Hepatocyte (in vitro differentiated cells): ENCODE results near the gene OSBPL3. TPM values are rescaled to one million over a fixed set of nuclear protein-coding genes. Genes with fewer than 3 reads are reported as not detected.

Experiments
- DNase-seq: peaks from one replicate; pipeline ENCODE4 v3.0.0-alpha.2; 2016; ENCODE audit warnings: low spot score
- H2AFZ ChIP-seq: fragments of 200-600 bp; sonication (generic); 2 replicates; pipeline ENCODE4 v1.6.0; 2016; ENCODE audit warnings: antibody characterized with exemption, mild to moderate bottlenecking
- H3K27ac ChIP-seq: fragments of 200-600 bp; sonication (generic); 2 replicates; pipeline ENCODE4 v1.5.1; 2016; ENCODE audit warnings: mild to moderate bottlenecking
- H3K27me3 ChIP-seq: fragments of 200-600 bp; sonication (generic); 2 replicates; pipeline ENCODE4 v1.6.1; 2016
- H3K36me3 ChIP-seq: fragments of 200-600 bp; sonication (generic); replicated peaks from 2 replicates; pipeline ENCODE4 v1.5.1; 2016; ENCODE audit warnings: low read depth; ENCODE audit not compliant: insufficient read depth
- H3K4me1 ChIP-seq: fragments of 200-600 bp; sonication (generic); 2 replicates; pipeline ENCODE4 v1.5.1; 2016; ENCODE audit warnings: mild to moderate bottlenecking, moderate library complexity; ENCODE audit not compliant: insufficient read depth
- H3K4me2 ChIP-seq: fragments of 200-600 bp; sonication (generic); 2 replicates; pipeline ENCODE4 v1.6.0; 2016
- H3K4me3 ChIP-seq: fragments of 200-600 bp; sonication (generic); 2 replicates; pipeline ENCODE4 v1.5.1; 2016; ENCODE audit warnings: mild to moderate bottlenecking
- H3K79me2 ChIP-seq: fragments of 200-600 bp; sonication (generic); 2 replicates; pipeline ENCODE4 v1.6.0; 2017; ENCODE audit warnings: mild to moderate bottlenecking
- H3K9me2 ChIP-seq: fragments of 200-600 bp; sonication (generic); replicated peaks from 2 replicates; pipeline ENCODE4 v1.6.0; 2017; ENCODE audit warnings: mild to moderate bottlenecking; ENCODE audit not compliant: insufficient read depth
- H3K9me3 ChIP-seq: fragments of 200-600 bp; sonication (generic); 2 replicates; pipeline ENCODE4 v1.5.1; 2016; ENCODE audit warnings: low read depth, mild to moderate bottlenecking
- H4K20me1 ChIP-seq: fragments of 200-600 bp; sonication (generic); 2 replicates; pipeline ENCODE4 v1.6.0; 2016; ENCODE audit warnings: mild to moderate bottlenecking; ENCODE audit not compliant: insufficient read depth, poor library complexity, severe bottlenecking
- EZH2 ChIP-seq: fragments of 200-600 bp; sonication (generic); IDR thresholded peaks from 2 replicates; pipeline ENCODE4 v1.6.1; 2016; ENCODE audit warnings: antibody characterized with exemption, mild to moderate bottlenecking, borderline replicate concordance
- EZH2phosphoT487 ChIP-seq: fragments of 200-600 bp; sonication (generic); IDR thresholded peaks from one replicate; pipeline ENCODE4 v1.6.1; 2018; ENCODE audit warnings: antibody characterized with exemption, mild to moderate bottlenecking, low read depth, moderate library complexity; ENCODE audit not compliant: unreplicated experiment, severe bottlenecking
- WGBS: methylation state at CpG from one replicate; pipeline ENCODE4 v1.1.6; 2016; ENCODE audit warnings: low lambda C conversion rate; ENCODE audit errors: missing lambda C conversion rate; 5-methylcytosine and 5-hydroxymethylcytosine counted together
- polyA plus RNA-seq: library from polyadenylated mRNA; unstranded; fragments of >200 nt; fragmentation: Nextera tagmentation; extraction: Ambion mirVana; gene quantifications from 2 replicates; pipeline ENCODE4 v1.2.1, GENCODE V29; 2016
- total RNA-seq: library from RNA; depleted of rRNA; stranded (reverse); fragments of >200 nt; gene quantifications from 2 replicates; pipeline ENCODE4 v1.2.3, GENCODE V29; 2014
- TF ChIP-seq, protein P1 (sequence below): fragments of 200-600 bp; sonication (generic); IDR thresholded peaks from 2 replicates; pipeline ENCODE4 v1.5.1; 2016; ENCODE audit warnings: antibody characterized with exemption, mild to moderate bottlenecking; ENCODE audit not compliant: poor library complexity

Gene OSBPL3
- total and polyA plus RNA-seq, 2 experiments from 2014 or later: 11.4 to 18.0 TPM

DNA sequence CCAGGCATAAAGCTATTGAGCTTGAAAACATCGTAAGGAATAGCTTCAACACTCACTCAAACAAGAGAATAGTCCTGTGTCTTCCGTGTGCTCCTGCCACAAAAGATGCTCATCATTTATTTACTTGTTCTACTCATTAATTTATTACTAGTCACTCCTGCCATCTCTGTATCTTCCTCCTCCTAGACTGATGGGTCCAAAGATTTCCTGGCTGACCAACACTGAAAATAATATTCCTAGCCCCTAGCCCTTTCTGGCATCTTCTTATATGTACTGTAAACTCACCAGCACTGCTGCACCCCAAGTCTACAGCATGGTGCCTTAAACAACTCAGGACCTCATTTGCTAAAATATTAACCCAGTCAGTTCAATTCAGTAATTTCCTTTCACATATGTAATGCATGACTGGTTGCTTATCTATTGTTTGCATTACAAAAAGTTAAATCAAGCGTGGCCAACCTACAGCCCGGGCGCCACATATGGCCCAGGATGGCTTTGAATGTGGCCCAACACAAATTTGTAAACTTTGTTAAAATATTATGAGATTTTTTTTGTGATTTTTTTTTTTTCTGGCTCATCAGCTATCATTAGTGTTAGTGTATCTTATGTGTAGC lies 136.1 kb downstream of the OSBPL3 start:
- TF ChIP-seq EZH2 (no peak), EZH2phosphoT487 (no peak)
- TF ChIP-seq, protein P1, sequence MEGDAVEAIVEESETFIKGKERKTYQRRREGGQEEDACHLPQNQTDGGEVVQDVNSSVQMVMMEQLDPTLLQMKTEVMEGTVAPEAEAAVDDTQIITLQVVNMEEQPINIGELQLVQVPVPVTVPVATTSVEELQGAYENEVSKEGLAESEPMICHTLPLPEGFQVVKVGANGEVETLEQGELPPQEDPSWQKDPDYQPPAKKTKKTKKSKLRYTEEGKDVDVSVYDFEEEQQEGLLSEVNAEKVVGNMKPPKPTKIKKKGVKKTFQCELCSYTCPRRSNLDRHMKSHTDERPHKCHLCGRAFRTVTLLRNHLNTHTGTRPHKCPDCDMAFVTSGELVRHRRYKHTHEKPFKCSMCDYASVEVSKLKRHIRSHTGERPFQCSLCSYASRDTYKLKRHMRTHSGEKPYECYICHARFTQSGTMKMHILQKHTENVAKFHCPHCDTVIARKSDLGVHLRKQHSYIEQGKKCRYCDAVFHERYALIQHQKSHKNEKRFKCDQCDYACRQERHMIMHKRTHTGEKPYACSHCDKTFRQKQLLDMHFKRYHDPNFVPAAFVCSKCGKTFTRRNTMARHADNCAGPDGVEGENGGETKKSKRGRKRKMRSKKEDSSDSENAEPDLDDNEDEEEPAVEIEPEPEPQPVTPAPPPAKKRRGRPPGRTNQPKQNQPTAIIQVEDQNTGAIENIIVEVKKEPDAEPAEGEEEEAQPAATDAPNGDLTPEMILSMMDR: no peak
- WGBS: 92% methylated on average over 5 of the region's 5 CpGs
- H3K9me2 ChIP-seq: no peaks in the 10 kb centered on the region
- H3K4me1 ChIP-seq: no peaks in the 10 kb centered on the region
- H2AFZ ChIP-seq: no peak overlapping the region
- H3K9me3 ChIP-seq: no peaks in the 10 kb centered on the region
- H3K36me3 ChIP-seq: no peaks in the 10 kb centered on the region
- no peaks in the 10 kb centered on the region for H3K79me2 ChIP-seq
- H3K4me2 ChIP-seq: no peak overlapping the region
- no peak overlapping the region for H3K4me3 ChIP-seq
- no peaks in the 10 kb centered on the region for H3K27me3 ChIP-seq
- no peak for DNase-seq
- H3K27ac ChIP-seq: no peak overlapping the region
- H4K20me1 ChIP-seq: no peaks in the 10 kb centered on the region

DNA sequence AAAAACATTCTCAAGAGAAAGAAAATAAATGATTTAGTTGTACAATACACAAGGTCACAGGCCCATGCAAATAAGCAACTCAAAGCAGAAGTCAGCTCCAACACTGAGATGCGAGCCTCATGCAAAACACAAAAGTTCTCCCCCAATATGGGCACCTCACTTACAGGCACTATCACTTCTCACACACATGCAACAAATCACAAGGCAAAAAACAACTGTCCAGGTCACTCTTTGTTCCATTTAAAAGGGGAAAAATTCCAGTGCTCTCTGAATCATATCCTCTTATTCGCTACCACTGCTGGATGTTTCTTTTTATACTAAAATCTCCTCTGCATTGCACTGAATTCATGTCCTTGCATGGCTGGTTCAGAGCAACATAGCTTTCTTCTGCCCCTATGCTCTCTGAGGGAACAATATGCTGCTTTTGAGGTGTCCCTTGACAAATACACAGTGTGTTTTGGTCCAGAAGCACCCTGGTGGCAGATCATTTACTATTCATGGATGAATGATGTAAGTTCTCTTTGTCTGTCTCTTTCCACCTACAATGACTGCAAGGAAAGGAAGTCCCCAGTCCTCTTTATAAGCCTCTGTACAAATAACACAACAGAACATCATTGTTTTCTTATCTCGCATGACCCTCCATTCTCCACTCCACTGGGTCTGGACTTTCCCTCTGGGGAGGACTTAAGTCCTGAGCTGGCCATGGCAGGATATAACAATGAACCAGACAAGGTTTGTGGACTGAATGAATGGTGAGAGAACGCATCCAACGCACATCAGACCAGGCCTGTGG lies 137.3 kb downstream of the OSBPL3 start:
- Histone ChIP-seq H3K4me1 (no peaks in the 10 kb centered on the region), H3K27ac (no peak overlapping the region), H3K9me3 (no peaks in the 10 kb centered on the region), H3K4me3 (no peak overlapping the region), H2AFZ (no peak overlapping the region), H3K4me2 (no peak overlapping the region), H4K20me1 (no peaks in the 10 kb centered on the region), H3K9me2 (no peaks in the 10 kb centered on the region), H3K36me3 (no peaks in the 10 kb centered on the region), H3K27me3 (no peaks in the 10 kb centered on the region), H3K79me2 (no peaks in the 10 kb centered on the region)
- WGBS: 91% methylated on average over 5 of the region's 5 CpGs
- TF ChIP-seq, protein P1: no peak
- no peak for TF ChIP-seq EZH2
- no peak for TF ChIP-seq EZH2phosphoT487
- no peak for DNase-seq

DNA sequence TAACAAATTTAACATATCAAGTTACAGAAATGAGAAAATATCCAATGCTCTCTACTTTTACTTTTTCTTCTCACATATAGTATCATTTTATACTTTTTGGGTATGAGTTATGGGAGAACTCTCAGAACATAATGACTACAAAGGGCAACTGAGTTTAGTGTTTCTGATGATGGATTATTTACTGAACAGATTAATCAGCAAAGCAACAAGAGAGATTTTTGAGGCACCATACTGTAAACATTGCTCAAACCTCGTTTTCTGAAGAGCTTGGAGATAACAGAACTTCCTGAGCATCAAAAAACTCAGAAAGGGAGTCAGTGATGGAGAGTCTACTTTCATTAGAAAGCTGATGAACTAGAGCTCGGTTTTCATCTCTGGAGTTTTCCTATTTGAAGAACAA lies 137.9 kb downstream of the OSBPL3 start:
- Histone ChIP-seq H3K4me1 (no peaks in the 10 kb centered on the region), H4K20me1 (no peaks in the 10 kb centered on the region), H3K36me3 (no peaks in the 10 kb centered on the region), H3K9me2 (no peaks in the 10 kb centered on the region), H3K27me3 (no peaks in the 10 kb centered on the region), H3K79me2 (no peaks in the 10 kb centered on the region), H3K4me2 (no peak overlapping the region), H3K27ac (no peak overlapping the region), H3K9me3 (no peaks in the 10 kb centered on the region), H3K4me3 (no peak overlapping the region), H2AFZ (no peak overlapping the region)
- 58% methylated on average over 2 of the region's 2 CpGs for WGBS
- DNase-seq: no peak
- TF ChIP-seq EZH2phosphoT487: no peak

DNA sequence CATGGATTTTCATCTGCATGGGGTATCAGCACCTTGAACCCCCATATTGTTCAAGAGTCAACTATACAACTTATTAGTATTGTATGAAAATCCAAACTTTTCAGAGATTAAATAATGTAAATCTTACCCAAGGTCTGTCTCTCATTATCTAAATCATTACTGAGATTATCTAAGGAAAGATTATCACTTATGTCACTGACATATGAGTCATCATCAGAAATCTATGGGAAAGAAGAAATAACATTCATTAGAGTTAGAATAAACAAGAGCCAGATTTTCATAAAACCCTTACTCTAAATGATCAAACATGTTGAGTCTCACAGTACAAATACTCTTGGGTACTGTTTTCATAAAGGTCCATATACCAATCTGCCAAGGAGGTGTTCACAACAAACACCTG lies 139.4 kb downstream of the OSBPL3 start:
- Histone ChIP-seq H4K20me1 (no peaks in the 10 kb centered on the region), H3K79me2 (no peaks in the 10 kb centered on the region), H3K27ac (no peak overlapping the region), H3K9me3 (no peaks in the 10 kb centered on the region), H3K27me3 (no peaks in the 10 kb centered on the region), H3K9me2 (no peaks in the 10 kb centered on the region), H3K4me3 (no peak overlapping the region), H3K36me3 (no peaks in the 10 kb centered on the region), H3K4me1 (no peaks in the 10 kb centered on the region), H3K4me2 (no peak overlapping the region), H2AFZ (no peak overlapping the region)
- TF ChIP-seq EZH2phosphoT487 (no peak), EZH2 (no peak)
- TF ChIP-seq, protein P1: no peak
- DNase-seq: no peak
